NCI-H446 treated with DMSO at 0.1 percent for 48 hours (cell line): ENCODE data around the gene MTX2.

Experiments
- DNase-seq: peaks from one replicate; lab custom pipeline; 2025; lab: John Stamatoyannopoulos, UW

MTX2 gene

GRCh38 chr2:176380341-176380740 lies 111.1 kb downstream of the MTX2 start:
- no peak for DNase-seq

GRCh38 chr2:176383100-176383499 lies 113.9 kb downstream of the MTX2 start:
- DNase-seq, result no peak

- no peak for DNase-seq
Measured at GRCh38 chr2:176383836-176384442, 114.7 kb downstream of the MTX2 start.

- DNase-seq, result no peak
Measured at GRCh38 chr2:176385219-176385759, 116.0 kb downstream of the MTX2 start.

GRCh38 chr2:176385838-176386237 lies 116.6 kb downstream of the MTX2 start:
- DNase-seq, result no peak
